ENCODE measurements around the gene POLG. TPM values are rescaled to one million over a fixed set of nuclear protein-coding genes. Genes with fewer than 3 reads are reported as not detected.

The POLG gene
- total RNA-seq, 1 experiment from 2014 or later = 83.5 TPM

GRCh38 chr15:89368566-89369223 lies 34.1 kb upstream of the POLG start:
- H3K36me3 ChIP-seq (ENCODE audit: low read depth, low read length) = no peaks in the 10 kb centered on the region
- DNase-seq (no peak), ATAC-seq (no peak)

GRCh38 chr15:89367485-89368451 lies 33.1 kb upstream of the POLG start:
- H3K4me1 ChIP-seq (ENCODE audit: insufficient read depth, low read length) = no peaks in the 10 kb centered on the region
- H3K4me3 ChIP-seq (ENCODE audit: low read length) = no peak overlapping the region
- no TSS peak for BruUV-seq (replicated peaks)
- no peaks in the 10 kb centered on the region for H3K79me2 ChIP-seq (ENCODE audit: low read length)
- ATAC-seq (no peak), DNase-seq (no peak)
- no peaks in the 10 kb centered on the region for H3K9me2 ChIP-seq (replicated peaks; ENCODE audit: low read length)
- no peaks in the 10 kb centered on the region for H3K36me3 ChIP-seq (ENCODE audit: low read depth, low read length)
- no peaks in the 10 kb centered on the region for H3F3A ChIP-seq (ENCODE audit: low read length, unreplicated experiment)
- H3K4me2 ChIP-seq (ENCODE audit: low read length) = no peak overlapping the region
- TF ChIP-seq EZH2 (IDR thresholded peaks at IDR 0.05; ENCODE audit: low read length, unreplicated experiment) (no peak), CTCF (conservative IDR thresholded peaks at IDR 0.05; ENCODE audit: low read depth, low read length) (no peak), EZH2phosphoT487 (IDR thresholded peaks at IDR 0.05; ENCODE audit: borderline replicate concordance, low read length) (no peak)
- intact Hi-C loops (cut with micrococcal nuclease) = no loop called here
- H3K27ac ChIP-seq (ENCODE audit: low read length) = no peak overlapping the region
- no peak overlapping the region for H2AFZ ChIP-seq (ENCODE audit: low read length)
- H3K9me3 ChIP-seq (ENCODE audit: low read length) = no peaks in the 10 kb centered on the region
- POLR2A ChIA-PET (ENCODE audit: unreplicated experiment) = no interaction called here
- H3K9ac ChIP-seq (ENCODE audit: low read length) = no peak overlapping the region
- CTCF ChIA-PET = no interaction called here
- H4K20me1 ChIP-seq (ENCODE audit: low read length) = no peaks in the 10 kb centered on the region
- H3K27me3 ChIP-seq (ENCODE audit: low read length) = peaks cover 45% of the 10 kb centered on the region

More at GRCh38 chr15:89368566-89369223, 34.1 kb upstream of the POLG start:
- Histone ChIP-seq H3K79me2 (ENCODE audit: low read length) (no peaks in the 10 kb centered on the region), H3K9me2 (replicated peaks; ENCODE audit: low read length) (no peaks in the 10 kb centered on the region), H3K27ac (ENCODE audit: low read length) (no peak overlapping the region), H3K4me3 (ENCODE audit: low read length) (no peak overlapping the region), H4K20me1 (ENCODE audit: low read length) (no peaks in the 10 kb centered on the region), H3K9ac (ENCODE audit: low read length) (no peak overlapping the region), H3K4me2 (ENCODE audit: low read length) (no peak overlapping the region), H3F3A (ENCODE audit: low read length, unreplicated experiment) (no peaks in the 10 kb centered on the region), H3K27me3 (ENCODE audit: low read length) (peaks cover 39% of the 10 kb centered on the region), H3K9me3 (ENCODE audit: low read length) (no peaks in the 10 kb centered on the region), H2AFZ (ENCODE audit: low read length) (no peak overlapping the region), H3K4me1 (ENCODE audit: insufficient read depth, low read length) (no peaks in the 10 kb centered on the region)
- BruUV-seq (replicated peaks) = no TSS peak
- intact Hi-C loops (cut with micrococcal nuclease) = no loop called here
- POLR2A ChIA-PET (ENCODE audit: unreplicated experiment) = no interaction called here
- TF ChIP-seq CTCF (conservative IDR thresholded peaks at IDR 0.05; ENCODE audit: low read depth, low read length) (no peak), EZH2phosphoT487 (IDR thresholded peaks at IDR 0.05; ENCODE audit: borderline replicate concordance, low read length) (no peak), EZH2 (IDR thresholded peaks at IDR 0.05; ENCODE audit: low read length, unreplicated experiment) (no peak)
- CTCF ChIA-PET = no interaction called here

Measured in PC-3 (cell line).